Measurements from ENCODE around the gene HS3ST5. TPM values are rescaled to one million over a fixed set of nuclear protein-coding genes. Genes with fewer than 3 reads are reported as not detected.

Gene HS3ST5
- total RNA-seq, 2 experiments from 2014 or later: not detected

DNA sequence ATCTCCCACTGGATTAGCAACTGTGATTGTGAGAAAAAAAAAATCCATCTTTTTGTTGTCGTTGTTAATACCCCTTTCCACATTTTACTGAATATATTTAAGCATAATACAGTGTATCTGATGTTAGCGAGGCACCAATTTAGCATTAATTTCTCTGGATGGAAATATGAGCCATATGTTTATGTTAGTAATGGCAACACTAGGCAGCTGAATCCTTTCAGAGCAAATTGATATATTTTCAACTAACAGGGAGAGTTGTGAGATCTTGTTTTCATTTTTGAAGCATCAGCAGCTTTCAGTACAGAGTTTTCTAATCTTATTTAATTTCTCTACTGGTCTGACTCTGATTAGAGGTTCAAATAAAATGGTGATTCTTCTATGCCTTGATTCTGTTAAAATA lies 287.1 kb downstream of the HS3ST5 start:
- H3K9me3 Mint-ChIP-seq: no peaks in the 10 kb centered on the region
- CTCF ChIA-PET: no interaction called here

GRCh38 chr6:114055349-114055748 lies 287.5 kb downstream of the HS3ST5 start:
- Mint-ChIP-seq H3K9me3 (no peaks in the 10 kb centered on the region), H3K27me3 (peaks cover 2% of the 10 kb centered on the region), H3K4me1 (ENCODE audit: low read depth) (no peaks in the 10 kb centered on the region), H3K4me3 (no peak overlapping the region), H3K36me3 (ENCODE audit: low read depth) (no peaks in the 10 kb centered on the region), H3K27ac (no peak overlapping the region)
- TF ChIP-seq CTCF (IDR thresholded peaks at IDR 0.05): no peak
- no peak for ATAC-seq
- no peak for DNase-seq
- POLR2A ChIA-PET: no interaction called here
- intact Hi-C loops (cut with micrococcal nuclease): no loop called here
- CTCF ChIA-PET: no interaction called here

More for the DNA sequence above, 287.1 kb downstream of the HS3ST5 start:
- H3K4me3 Mint-ChIP-seq: no peak overlapping the region
- POLR2A ChIA-PET: no interaction called here
- no peaks in the 10 kb centered on the region for H3K36me3 Mint-ChIP-seq (ENCODE audit: low read depth)
- DNase-seq (no peak), ATAC-seq (no peak)
- no peak for TF ChIP-seq CTCF (IDR thresholded peaks at IDR 0.05)
- H3K27me3 Mint-ChIP-seq: peaks cover 2% of the 10 kb centered on the region
- intact Hi-C loops (cut with micrococcal nuclease): no loop called here
- H3K4me1 Mint-ChIP-seq (ENCODE audit: low read depth): no peaks in the 10 kb centered on the region
- H3K27ac Mint-ChIP-seq: no peak overlapping the region

GRCh38 chr6:114053791-114054190 lies 289.0 kb downstream of the HS3ST5 start:
- no peak for DNase-seq
- no peak overlapping the region for H3K4me3 Mint-ChIP-seq
- ATAC-seq: no peak
- H3K27ac Mint-ChIP-seq: no peak overlapping the region
- intact Hi-C loops (cut with micrococcal nuclease): no loop called here
- H3K4me1 Mint-ChIP-seq (ENCODE audit: low read depth): no peaks in the 10 kb centered on the region
- no peaks in the 10 kb centered on the region for H3K36me3 Mint-ChIP-seq (ENCODE audit: low read depth)
- no peaks in the 10 kb centered on the region for H3K9me3 Mint-ChIP-seq
- CTCF ChIA-PET: no interaction called here
- TF ChIP-seq CTCF (IDR thresholded peaks at IDR 0.05): no peak
- peaks cover 2% of the 10 kb centered on the region for H3K27me3 Mint-ChIP-seq
- POLR2A ChIA-PET: no interaction called here

DNA sequence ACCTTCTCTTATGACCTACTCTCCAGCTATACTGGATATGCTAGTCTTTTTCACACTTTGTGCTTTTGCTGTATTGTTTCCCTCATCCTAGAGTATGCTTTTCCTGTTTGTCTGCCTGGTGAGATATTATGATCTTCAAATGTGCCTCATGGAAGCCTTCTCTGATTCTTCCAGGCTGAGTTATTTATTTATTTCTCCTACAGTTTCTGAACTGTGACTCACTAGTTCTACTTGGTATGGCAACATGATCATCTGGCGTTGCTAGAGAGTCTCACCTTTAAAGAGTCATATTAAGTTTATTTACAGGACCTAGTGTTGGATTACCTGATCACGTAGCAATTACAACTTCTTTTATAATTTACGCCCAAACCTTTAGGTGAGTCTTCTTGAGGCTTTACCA lies 290.7 kb downstream of the HS3ST5 start:
- DNase-seq: no peak
- intact Hi-C loops (cut with micrococcal nuclease): no loop called here
- H3K36me3 Mint-ChIP-seq (ENCODE audit: low read depth): no peaks in the 10 kb centered on the region
- no peak overlapping the region for H3K27ac Mint-ChIP-seq
- no peaks in the 10 kb centered on the region for H3K9me3 Mint-ChIP-seq
- H3K27me3 Mint-ChIP-seq: peaks cover 2% of the 10 kb centered on the region
- POLR2A ChIA-PET: no interaction called here
- ATAC-seq: no peak
- CTCF ChIA-PET: interaction anchor here (1.5 kb wide), 1 partner anchor 57 kb away, joined by 3 read pairs; no protein-coding TSS in a partner anchor
- no peak for TF ChIP-seq CTCF (IDR thresholded peaks at IDR 0.05)
- H3K4me1 Mint-ChIP-seq (ENCODE audit: low read depth): no peaks in the 10 kb centered on the region
- no peak overlapping the region for H3K4me3 Mint-ChIP-seq

GRCh38 chr6:114051031-114051430 lies 291.8 kb downstream of the HS3ST5 start:
- intact Hi-C loops (cut with micrococcal nuclease): no loop called here
- H3K4me1 Mint-ChIP-seq (ENCODE audit: low read depth): no peaks in the 10 kb centered on the region
- no peak for TF ChIP-seq CTCF (IDR thresholded peaks at IDR 0.05)
- POLR2A ChIA-PET: no interaction called here
- peaks cover 1% of the 10 kb centered on the region for H3K27me3 Mint-ChIP-seq
- no peak overlapping the region for H3K4me3 Mint-ChIP-seq
- DNase-seq (no peak), ATAC-seq (no peak)
- H3K27ac Mint-ChIP-seq: no peak overlapping the region
- H3K9me3 Mint-ChIP-seq: no peaks in the 10 kb centered on the region
- H3K36me3 Mint-ChIP-seq (ENCODE audit: low read depth): no peaks in the 10 kb centered on the region
- CTCF ChIA-PET: interaction anchor here (1.0 to 1.5 kb wide), 2 partner anchors 11 to 56 kb away, joined by 3 to 4 read pairs; no protein-coding TSS in a partner anchor

All from activated CD8-positive, alpha-beta T cell treated with anti-CD3 and anti-CD28 coated beads for 36 hours (primary cell).